ENCODE data around the gene GREM2.

The GREM2 gene

DNA sequence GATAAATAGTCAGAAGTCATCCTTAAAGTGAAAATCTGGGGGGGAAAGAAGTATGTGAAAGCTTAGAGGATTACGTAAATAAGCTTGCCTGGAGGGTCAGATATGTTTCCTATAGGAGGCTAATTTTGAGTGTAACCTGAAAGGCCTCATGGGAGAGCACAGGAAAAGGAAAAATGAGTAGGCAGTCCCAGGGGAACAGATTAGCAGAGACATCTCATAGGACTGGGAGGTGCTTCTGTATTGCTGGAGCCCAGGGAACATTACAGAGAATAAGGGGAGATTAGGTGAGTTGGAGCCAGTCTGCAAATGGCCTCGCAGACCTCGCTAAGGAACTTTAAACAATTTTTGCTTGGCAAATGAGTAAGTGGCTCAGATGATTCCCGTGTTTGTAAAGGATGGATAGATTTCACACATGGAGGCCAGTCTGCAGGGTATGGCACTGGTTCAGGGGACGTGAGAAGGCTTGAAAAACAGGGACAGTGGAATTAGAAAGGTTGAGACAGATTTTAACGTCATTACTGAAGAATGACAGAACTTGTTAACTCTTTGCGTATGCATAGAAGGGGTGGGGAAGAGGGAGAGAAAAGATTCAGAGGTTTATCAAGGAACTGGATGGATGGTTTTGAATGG is 149.1 kb downstream of the GREM2 start:
- no peak for DNase-seq (ENCODE audit: extremely low read depth in 1 of 2, low read depth in 1 of 2)

DNA sequence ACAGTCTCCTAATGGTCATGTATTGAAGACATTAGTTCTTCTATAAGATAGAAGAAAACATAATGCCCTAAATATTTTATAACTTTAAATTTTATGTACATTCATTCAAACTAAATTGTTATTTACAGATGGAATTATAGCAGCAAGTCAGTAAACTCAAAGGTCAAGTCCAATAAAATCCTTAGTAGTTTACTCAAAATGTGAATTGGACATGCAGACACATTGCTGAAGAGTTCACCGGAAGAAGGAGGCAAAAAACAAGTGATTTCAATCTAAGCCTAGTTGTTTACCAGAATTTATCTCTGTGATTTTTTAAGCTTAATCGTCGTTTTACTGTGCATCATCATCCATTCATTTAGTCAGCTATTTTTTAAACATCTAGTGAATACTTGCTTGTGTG is 149.7 kb downstream of the GREM2 start:
- DNase-seq (ENCODE audit: extremely low read depth in 1 of 2, low read depth in 1 of 2): no peak

GRCh38 chr1:240457203-240457602 is 154.8 kb downstream of the GREM2 start:
- DNase-seq (ENCODE audit: extremely low read depth in 1 of 2, low read depth in 1 of 2): no peak

GRCh38 chr1:240455228-240455821 is 156.6 kb downstream of the GREM2 start:
- no peak for DNase-seq (ENCODE audit: extremely low read depth in 1 of 2, low read depth in 1 of 2)

DNA sequence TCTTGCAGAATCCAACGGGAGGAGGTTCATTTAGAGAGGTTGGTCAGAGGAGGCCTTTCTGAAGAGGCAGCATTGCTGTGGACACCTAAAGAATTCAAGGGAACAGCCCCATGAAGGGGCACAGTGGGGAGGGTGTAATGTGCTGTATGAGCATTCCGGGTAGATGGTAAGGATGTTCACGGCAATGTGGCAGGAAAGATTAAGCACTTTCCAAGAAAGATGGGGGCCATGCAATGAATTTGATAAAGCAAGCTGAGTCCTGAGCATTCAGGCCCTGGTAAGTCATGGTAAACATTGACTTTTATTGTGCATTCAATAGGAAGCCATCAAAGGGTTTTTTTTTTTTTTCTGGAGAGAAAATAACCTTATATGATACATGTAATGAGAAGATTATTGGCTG is 166.6 kb downstream of the GREM2 start:
- DNase-seq (ENCODE audit: extremely low read depth in 1 of 2, low read depth in 1 of 2): no peak

GRCh38 chr1:240441669-240442068 is 170.3 kb downstream of the GREM2 start:
- DNase-seq (ENCODE audit: extremely low read depth in 1 of 2, low read depth in 1 of 2): no peak

All from stimulated activated CD8-positive, alpha-beta memory T cell treated with anti-CD3 and anti-CD28 coated beads, Interleukin-7, amount 100 ng/mL, for 48 hours (primary cell).